GM12892 (cell line): ENCODE results near the gene SLC44A4.

ENCODE experiments used
- POLR2A ChIP-seq: IDR thresholded peaks from 2 replicates; pipeline ENCODE4 v1.6.1; 2011; ENCODE audit warnings: low read depth, low read length, control low read depth
- POLR2AphosphoS5 ChIP-seq: IDR thresholded peaks from 2 replicates; pipeline ENCODE4 v1.6.1; 2011; ENCODE audit warnings: low read depth, low read length, control low read depth

DNA sequence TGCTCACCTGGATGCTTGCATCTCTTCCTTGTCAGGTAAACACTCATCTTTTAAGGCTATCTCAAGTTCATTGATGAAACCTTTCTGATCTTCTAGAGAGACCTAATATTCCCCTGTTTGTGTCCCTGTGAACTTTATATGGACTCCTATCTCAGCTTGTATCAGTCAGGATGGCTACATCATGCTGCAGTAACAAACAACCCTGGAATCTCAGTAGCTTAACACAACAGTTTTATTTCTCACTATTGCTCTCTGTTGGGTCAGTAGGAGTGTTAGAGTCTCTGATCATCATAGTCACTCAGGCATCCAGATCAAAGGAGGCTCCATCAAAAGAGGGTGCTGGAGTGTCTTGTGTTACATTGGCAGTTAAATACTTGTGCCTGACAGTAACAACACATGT lies 36.6 kb upstream of the SLC44A4 start:
- TF ChIP-seq POLR2A = no peak
- no peak for TF ChIP-seq POLR2AphosphoS5
